WTC11 (cell line): ENCODE measurements around the gene GALR2.

ENCODE experiments used
- CTCF ChIP-seq: fragments of 200-600 bp; IDR thresholded peaks from 2 replicates; pipeline ENCODE4 v1.8.0; 2022; ENCODE audit warnings: antibody characterized with exemption
- FOXJ3 ChIP-seq: sonication (generic); formaldehyde crosslinking; IDR thresholded peaks from 2 replicates; pipeline ENCODE4 v1.9.0; 2021; ENCODE audit warnings: missing genetic modification reagents, mild to moderate bottlenecking, borderline replicate concordance
- FOXP4 ChIP-seq: sonication (generic); formaldehyde crosslinking; IDR thresholded peaks from 2 replicates; pipeline ENCODE4 v1.8.0; 2022; ENCODE audit warnings: mild to moderate bottlenecking, missing genetic modification reagents
- MAX ChIP-seq: sonication (generic); formaldehyde crosslinking; IDR thresholded peaks from 2 replicates; pipeline ENCODE4 v1.8.0; 2022; ENCODE audit warnings: mild to moderate bottlenecking, missing genetic modification reagents
- PRDM15 ChIP-seq: sonication (generic); formaldehyde crosslinking; IDR thresholded peaks from 2 replicates; pipeline ENCODE4 v1.8.0; 2022; ENCODE audit warnings: missing genetic modification reagents
- USF2 ChIP-seq: sonication (generic); formaldehyde crosslinking; IDR thresholded peaks from 2 replicates; pipeline ENCODE4 v1.8.1; 2023; ENCODE audit warnings: mild to moderate bottlenecking, missing genetic modification reagents, moderate library complexity
- ZNF263 ChIP-seq: sonication (generic); formaldehyde crosslinking; IDR thresholded peaks from 2 replicates; pipeline ENCODE4 v1.8.1; 2022; ENCODE audit warnings: low read depth, mild to moderate bottlenecking, moderate library complexity, missing genetic modification reagents

GRCh38 chr17:76025294-76025693, 49.3 kb upstream of the GALR2 start:
- TF ChIP-seq MAX, result no peak
- no peak for TF ChIP-seq CTCF
- TF ChIP-seq FOXJ3 (CRISPR knock-in tag), result no peak
- no peak for TF ChIP-seq USF2 (CRISPR knock-in tag)
- TF ChIP-seq PRDM15, result no peak
- no peak for TF ChIP-seq FOXP4 (CRISPR knock-in tag)
- no peak for TF ChIP-seq ZNF263 (CRISPR knock-in tag)
